AG09319 (cell line): Measurements from ENCODE around the gene DLST.
"Not testable (repeated sequence)": the region's sequence is repeated elsewhere in the genome, so short reads cannot be mapped to it uniquely, and the experiment has no call there.

Experiments used
- DNase-seq: peaks from one replicate; pipeline ENCODE4 v3.0.0-alpha.2; 2010; ENCODE audit warnings: low read depth; ENCODE audit errors: extremely low read depth
- CTCF ChIP-seq: IDR thresholded peaks from 2 replicates; pipeline ENCODE4 v1.5.1; 2011; ENCODE audit warnings: low read depth, mild to moderate bottlenecking, inconsistent platforms, low read length, moderate library complexity

Gene DLST

GRCh38 chr14:74922752-74923401 is 41.2 kb downstream of the DLST start, which contains the start of gene RPS6KL1:
Gene RPS6KL1 (minus strand): TSS chr14:74923260. CDS start chr14:74921541, 1,719 bp downstream.
- DNase-seq = no peak
- no peak for TF ChIP-seq CTCF

- DNase-seq = no peak
- TF ChIP-seq CTCF = no peak
Observed at GRCh38 chr14:74924061-74924460, 42.3 kb downstream of the DLST start.

- TF ChIP-seq CTCF = no peak
- no peak for DNase-seq
Observed at GRCh38 chr14:74927225-74927624, 45.5 kb downstream of the DLST start.

- no peak for DNase-seq
- TF ChIP-seq CTCF = no peak
Observed at GRCh38 chr14:74929242-74929641, 47.5 kb downstream of the DLST start.

GRCh38 chr14:74931744-74932143 is 50.0 kb downstream of the DLST start:
- DNase-seq = not testable (repeated sequence)

GRCh38 chr14:74932401-74932901 is 50.7 kb downstream of the DLST start:
- no peak for DNase-seq
- TF ChIP-seq CTCF = no peak

GRCh38 chr14:74932936-74933335 is 51.2 kb downstream of the DLST start:
- not testable (repeated sequence) for DNase-seq

GRCh38 chr14:74934041-74934440 is 52.3 kb downstream of the DLST start:
- DNase-seq = no peak
- no peak for TF ChIP-seq CTCF
